ENCODE measurements around the gene PSMA6. TPM values are rescaled to one million over a fixed set of nuclear protein-coding genes. Genes with fewer than 3 reads are reported as not detected.

PSMA6 gene
- total RNA-seq, 3 donors from 2014 or later = 130 to 183 (median 159) TPM

- Histone ChIP-seq H3K4me1 (ENCODE audit: low read depth) (no peaks in the 10 kb centered on the region), H3K36me3 (ENCODE audit: low read depth) (no peaks in the 10 kb centered on the region), H3K9me3 (peaks cover 4% of the 10 kb centered on the region), H3K4me3 (no peak overlapping the region)
- DNase-seq (peak in 1 of 3 donors; percentile 70), ATAC-seq (peak; percentile 36)
- TF ChIP-seq, protein P1, sequence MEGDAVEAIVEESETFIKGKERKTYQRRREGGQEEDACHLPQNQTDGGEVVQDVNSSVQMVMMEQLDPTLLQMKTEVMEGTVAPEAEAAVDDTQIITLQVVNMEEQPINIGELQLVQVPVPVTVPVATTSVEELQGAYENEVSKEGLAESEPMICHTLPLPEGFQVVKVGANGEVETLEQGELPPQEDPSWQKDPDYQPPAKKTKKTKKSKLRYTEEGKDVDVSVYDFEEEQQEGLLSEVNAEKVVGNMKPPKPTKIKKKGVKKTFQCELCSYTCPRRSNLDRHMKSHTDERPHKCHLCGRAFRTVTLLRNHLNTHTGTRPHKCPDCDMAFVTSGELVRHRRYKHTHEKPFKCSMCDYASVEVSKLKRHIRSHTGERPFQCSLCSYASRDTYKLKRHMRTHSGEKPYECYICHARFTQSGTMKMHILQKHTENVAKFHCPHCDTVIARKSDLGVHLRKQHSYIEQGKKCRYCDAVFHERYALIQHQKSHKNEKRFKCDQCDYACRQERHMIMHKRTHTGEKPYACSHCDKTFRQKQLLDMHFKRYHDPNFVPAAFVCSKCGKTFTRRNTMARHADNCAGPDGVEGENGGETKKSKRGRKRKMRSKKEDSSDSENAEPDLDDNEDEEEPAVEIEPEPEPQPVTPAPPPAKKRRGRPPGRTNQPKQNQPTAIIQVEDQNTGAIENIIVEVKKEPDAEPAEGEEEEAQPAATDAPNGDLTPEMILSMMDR (IDR thresholded peaks at IDR 0.05) = no peak
- intact Hi-C loops (cut with DNase I, micrococcal nuclease) = no loop called here
Observed at GRCh38 chr14:35366056-35366451, 73.9 kb downstream of the PSMA6 start.

GRCh38 chr14:35366521-35366976, 74.4 kb downstream of the PSMA6 start:
- DNase-seq (no peak), ATAC-seq (no peak)
- Histone ChIP-seq H3K36me3 (ENCODE audit: low read depth) (no peaks in the 10 kb centered on the region), H3K9me3 (peaks cover 9% of the 10 kb centered on the region), H3K4me1 (ENCODE audit: low read depth) (no peaks in the 10 kb centered on the region), H3K4me3 (no peak overlapping the region)
- TF ChIP-seq, protein P1 (IDR thresholded peaks at IDR 0.05) = no peak
- intact Hi-C loops (cut with DNase I, micrococcal nuclease) = no loop called here

DNA sequence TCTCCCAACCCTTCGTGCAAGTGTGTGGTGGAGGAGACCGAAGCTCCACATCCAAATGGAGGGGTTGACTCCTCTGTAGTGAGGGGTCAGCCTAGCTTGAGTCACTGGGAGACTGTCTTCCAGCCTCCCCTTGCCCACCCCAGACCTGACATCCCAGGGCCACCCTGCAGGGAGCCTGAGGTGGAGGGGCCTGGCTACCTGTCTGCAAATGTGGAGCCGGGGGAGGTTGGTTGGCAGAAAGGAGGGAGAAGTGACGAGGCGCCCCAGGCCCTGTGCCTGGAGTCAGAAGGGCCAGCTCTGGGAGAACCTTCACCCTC, 74.8 kb downstream of the PSMA6 start:
- no peaks in the 10 kb centered on the region for H3K4me1 ChIP-seq (ENCODE audit: low read depth)
- intact Hi-C loops (cut with DNase I, micrococcal nuclease) = no loop called here
- ATAC-seq (no peak), DNase-seq (no peak)
- H3K9me3 ChIP-seq = peaks cover 11% of the 10 kb centered on the region
- H3K4me3 ChIP-seq = no peak overlapping the region
- TF ChIP-seq, protein P1 (IDR thresholded peaks at IDR 0.05) = no peak
- H3K36me3 ChIP-seq (ENCODE audit: low read depth) = no peaks in the 10 kb centered on the region

Other genes with a start within 250 kb of the PSMA6 start
- 100 to 1,000 TPM in 2 of 3 donors, 10 to 100 TPM in 1; 98.1 to 152 (median 142) TPM for gene FAM177A1, start 246.1 kb upstream of the PSMA6 start, total RNA-seq
- 10 to 100 TPM; 21.5 to 35.5 (median 23.0) TPM for gene PPP2R3C, start 170.4 kb upstream of the PSMA6 start, total RNA-seq
- 10 to 100 TPM; 18.6 to 30.7 (median 27.5) TPM for gene PRORP, start 169.8 kb upstream of the PSMA6 start, total RNA-seq
- 100 to 1,000 TPM; 134 to 180 (median 153) TPM for gene NFKBIA, start 112.4 kb downstream of the PSMA6 start, total RNA-seq
- gene INSM2, start 241.8 kb downstream of the PSMA6 start, total RNA-seq = not detected